Keratinocyte (primary cell): ENCODE results near the gene MOK.

Experiments used
- CTCF ChIP-seq, 3 experiments: IDR thresholded peaks in 1 of 3; conservative IDR thresholded peaks in 1 of 3; optimal IDR thresholded peaks in 1 of 3; 2 replicates in 2 of 3; 3 replicates in 1 of 3; pipeline versions ENCODE3 to v1.5.1; 2011; ENCODE audit warnings: low read length in 3 of 3, mild to moderate bottlenecking in 3 of 3, moderate library complexity in 2 of 3, control low read depth in 1 of 3, inconsistent platforms in 1 of 3; ENCODE audit not compliant: insufficient read depth in 2 of 3; ENCODE audit errors: extremely low read depth in 1 of 3
- EZH2 ChIP-seq: IDR thresholded peaks from one replicate; pipeline ENCODE4 v1.6.1; 2012; ENCODE audit warnings: inconsistent platforms, mild to moderate bottlenecking, low read length, moderate library complexity

DNA sequence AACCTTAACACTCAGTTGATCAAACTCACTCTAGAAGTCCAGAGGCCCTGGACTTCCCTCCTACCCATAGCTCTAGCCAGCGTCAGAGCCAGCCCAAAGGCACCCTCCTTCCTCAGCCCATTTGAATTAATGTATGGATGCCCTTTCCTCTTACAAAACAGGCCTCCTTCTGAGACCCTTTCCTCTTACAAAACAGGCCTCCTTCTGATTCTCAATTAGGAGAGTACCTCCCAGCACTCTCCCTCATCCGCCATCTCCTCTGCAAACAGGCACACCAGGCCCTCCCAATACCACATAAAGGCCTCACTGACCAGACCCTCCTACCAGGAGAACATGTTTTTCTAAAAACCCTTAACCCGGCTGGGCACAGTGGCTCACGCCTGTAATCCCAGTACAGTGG lies 65.7 kb downstream of the MOK start:
- no peak for TF ChIP-seq CTCF (optimal IDR thresholded peaks at IDR 0.05 in 1 of 3, IDR thresholded peaks at IDR 0.05 in 1 of 3, conservative IDR thresholded peaks at IDR 0.05 in 1 of 3; ENCODE audit: extremely low read depth in 1 of 3, insufficient read depth in 2 of 3, low read length in 3 of 3)
- no peak for TF ChIP-seq EZH2
